ENCODE data around the gene SLCO4A1.
"Not testable (repeated sequence)": the region's sequence is repeated elsewhere in the genome, so short reads cannot be mapped to it uniquely, and the experiment has no call there.

Gene SLCO4A1

DNA sequence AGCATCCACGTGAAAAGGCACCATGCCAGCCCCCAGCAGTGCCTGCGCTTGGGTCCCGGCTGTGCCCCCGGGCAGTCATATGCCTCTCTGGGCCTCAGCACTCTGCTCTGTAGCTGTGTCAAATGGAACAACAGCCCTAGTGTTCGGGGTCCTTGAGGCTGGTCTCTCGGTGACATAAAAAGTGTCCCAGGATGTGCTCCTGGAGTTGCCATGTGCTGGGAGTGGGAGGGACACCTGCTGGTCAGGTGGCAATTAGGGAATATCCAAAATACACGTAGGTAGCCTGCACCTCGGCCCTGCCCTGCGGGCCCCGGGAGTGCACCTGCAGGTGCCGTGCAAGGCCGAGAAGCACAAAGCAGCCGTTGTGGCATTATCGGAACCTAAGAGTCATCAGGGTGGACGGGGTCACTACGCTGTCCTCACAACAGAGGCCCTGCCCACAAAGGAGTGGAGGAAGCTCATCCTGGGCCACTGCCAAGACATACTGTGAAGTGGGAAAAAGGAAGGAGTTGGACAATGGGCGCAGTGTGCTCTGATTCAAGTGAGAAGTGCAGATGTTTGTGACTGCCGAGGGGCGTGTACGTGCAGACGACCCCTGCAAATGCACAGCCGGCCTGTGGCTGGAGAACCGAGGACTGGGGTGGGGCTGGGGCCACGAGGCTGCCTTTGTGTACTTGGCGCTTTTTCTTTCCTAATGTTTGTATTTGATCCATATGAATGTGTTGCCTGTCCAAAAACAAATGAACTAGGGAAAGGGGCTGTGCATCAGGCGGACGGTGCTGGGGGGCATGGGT, 24.6 kb downstream of the SLCO4A1 start:
- DNase-seq (ENCODE audit: low spot score), result no peak

DNA sequence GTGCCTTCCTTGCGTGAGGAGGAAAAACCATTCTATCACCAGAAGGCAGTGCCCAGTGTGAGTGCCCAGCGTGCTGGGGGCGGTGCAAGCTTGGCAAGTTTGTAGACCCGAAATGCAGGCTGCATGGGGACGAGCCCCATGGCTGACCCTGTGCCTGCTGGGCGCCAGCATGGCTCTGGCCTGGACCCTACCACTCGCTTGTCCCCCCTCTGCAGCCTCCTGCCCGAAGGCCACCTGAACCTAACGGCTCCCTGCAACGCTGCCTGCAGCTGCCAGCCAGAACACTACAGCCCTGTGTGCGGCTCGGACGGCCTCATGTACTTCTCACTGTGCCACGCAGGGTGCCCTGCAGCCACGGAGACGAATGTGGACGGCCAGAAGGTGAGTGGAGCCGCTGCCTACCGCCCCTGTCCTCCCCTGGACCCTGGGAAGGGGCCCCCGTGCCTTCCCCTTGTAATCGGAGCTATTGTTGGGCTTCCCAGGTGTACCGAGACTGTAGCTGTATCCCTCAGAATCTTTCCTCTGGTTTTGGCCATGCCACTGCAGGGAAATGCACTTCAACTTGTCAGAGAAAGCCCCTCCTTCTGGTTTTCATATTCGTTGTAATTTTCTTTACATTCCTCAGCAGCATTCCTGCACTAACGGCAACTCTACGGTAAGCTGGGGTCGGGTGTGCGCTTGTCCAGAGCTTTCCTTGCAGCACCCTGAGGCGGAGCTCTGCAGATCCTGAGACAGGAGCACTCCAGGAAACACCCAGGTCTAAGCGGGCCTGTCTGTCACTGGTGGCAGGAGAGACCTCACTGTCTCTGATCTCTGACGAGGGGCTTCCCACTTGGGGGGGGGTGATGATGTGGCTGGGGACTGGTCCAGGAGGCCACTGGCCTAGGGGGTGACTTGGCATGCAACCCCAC, 25.5 kb downstream of the SLCO4A1 start:
- DNase-seq (ENCODE audit: low spot score), result no peak

DNA sequence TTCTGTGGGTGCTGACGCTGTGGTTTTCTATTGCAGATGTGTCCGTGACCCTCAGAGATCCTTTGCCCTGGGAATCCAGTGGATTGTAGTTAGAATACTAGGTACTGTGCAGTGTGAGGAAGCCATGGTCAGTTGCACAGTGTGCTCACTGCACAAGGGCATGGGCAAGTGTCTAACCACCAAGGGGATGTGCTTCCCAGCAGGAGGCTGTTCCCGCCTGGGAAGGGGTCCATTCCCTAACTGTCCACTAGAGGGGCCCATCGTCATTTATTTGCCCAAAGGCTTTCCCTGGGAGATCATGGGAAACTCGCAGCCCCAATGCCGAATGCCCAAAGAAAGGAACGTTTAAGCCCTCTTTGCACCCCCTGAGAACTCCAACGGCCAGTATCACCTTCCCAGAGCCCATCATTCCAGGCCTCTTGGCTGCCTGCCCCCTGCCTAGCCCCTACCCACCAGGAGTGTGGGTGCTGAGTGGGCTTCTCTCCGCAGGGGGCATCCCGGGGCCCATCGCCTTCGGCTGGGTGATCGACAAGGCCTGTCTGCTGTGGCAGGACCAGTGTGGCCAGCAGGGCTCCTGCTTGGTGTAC, 26.2 kb downstream of the SLCO4A1 start:
- peak; percentile 92 for DNase-seq (ENCODE audit: low spot score)

DNA sequence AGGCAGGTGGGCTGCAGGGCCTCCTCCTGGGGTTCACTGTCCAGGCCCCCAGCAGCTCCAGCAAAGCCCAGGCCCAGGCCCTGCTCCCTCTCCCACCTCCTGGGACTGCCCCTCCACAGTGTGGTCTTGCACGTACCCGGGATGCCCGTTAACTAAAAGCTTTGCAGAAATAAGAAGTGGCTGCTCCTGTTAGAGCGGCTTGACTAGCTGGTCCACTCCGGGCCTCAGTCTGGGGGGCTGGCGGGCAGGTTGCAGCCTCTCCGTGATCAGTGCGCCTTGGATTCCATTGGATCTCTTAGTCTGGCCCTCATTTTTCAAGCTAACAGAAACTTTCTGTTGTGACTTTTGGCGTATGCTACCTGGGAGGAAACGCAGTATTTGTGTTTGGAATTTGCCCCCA, 26.9 kb downstream of the SLCO4A1 start:
- no peak for DNase-seq (ENCODE audit: low spot score)

DNA sequence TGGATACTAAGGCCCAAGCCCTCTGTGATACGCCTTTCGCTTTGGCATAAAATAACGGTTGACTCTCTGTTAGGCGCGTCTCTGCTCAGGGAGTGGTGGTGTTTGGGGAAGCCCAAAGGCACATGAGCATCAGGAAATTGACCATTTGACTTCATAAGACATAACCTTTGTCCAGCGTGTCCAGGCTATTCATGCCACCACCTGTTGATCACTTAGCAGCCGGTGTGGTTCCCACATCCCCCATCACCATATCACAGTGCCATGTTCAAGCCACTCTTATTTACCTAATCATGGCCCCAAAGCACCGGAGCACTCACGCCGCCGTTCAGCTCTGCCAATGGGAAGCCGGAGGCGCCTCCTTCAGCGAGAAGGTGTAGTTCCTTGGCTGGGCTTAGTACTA, 27.9 kb downstream of the SLCO4A1 start:
- DNase-seq (ENCODE audit: low spot score), result no peak

DNA sequence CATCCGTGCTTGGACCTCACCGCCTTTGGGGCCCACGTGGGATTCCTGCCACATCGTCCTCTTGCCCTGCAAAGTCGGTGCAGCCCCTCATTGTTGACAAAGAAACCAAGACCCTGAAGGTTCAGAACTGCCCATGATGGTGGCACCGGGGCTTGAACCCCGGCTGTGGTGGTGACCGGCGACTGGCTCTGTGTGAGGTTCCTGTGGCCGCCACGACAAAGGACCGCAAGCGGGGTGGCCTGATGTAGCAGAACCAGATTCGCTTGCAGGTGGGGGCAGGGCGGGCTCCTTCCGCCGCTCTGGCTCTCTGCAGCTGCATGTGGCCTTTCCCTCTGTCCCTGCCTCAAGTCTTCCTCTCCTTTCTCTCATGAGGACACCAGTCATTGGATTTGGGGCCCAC, 28.7 kb downstream of the SLCO4A1 start:
- no peak for DNase-seq (ENCODE audit: low spot score)

DNA sequence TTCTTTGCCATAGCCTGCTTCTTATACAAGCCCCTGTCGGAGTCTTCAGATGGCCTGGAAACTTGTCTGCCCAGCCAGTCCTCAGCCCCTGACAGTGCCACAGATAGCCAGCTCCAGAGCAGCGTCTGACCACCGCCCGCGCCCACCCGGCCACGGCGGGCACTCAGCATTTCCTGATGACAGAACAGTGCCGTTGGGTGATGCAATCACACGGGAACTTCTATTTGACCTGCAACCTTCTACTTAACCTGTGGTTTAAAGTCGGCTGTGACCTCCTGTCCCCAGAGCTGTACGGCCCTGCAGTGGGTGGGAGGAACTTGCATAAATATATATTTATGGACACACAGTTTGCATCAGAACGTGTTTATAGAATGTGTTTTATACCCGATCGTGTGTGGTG, 29.5 kb downstream of the SLCO4A1 start:
- no peak for DNase-seq (ENCODE audit: low spot score)

DNA sequence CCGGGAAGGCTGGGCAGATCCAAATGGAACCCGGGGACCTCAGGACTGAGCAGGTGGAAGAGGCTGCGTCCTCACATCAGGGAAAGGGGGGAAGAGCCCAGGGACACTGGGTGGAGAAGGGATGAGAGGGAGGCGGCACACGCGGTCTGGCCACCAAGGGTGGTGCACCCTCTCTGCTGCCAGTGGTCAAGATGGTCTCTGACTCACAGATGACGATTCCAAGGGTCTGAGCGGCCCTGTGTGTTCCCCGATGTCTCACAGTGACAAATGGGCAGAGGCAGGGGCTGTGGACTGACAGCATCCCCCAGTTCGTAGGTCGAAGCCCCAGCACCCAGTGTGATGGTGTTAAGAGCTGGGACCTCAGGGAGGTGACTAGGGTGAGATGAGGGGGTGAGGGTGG, 32.1 kb downstream of the SLCO4A1 start:
- DNase-seq (ENCODE audit: low spot score), result no peak

DNA sequence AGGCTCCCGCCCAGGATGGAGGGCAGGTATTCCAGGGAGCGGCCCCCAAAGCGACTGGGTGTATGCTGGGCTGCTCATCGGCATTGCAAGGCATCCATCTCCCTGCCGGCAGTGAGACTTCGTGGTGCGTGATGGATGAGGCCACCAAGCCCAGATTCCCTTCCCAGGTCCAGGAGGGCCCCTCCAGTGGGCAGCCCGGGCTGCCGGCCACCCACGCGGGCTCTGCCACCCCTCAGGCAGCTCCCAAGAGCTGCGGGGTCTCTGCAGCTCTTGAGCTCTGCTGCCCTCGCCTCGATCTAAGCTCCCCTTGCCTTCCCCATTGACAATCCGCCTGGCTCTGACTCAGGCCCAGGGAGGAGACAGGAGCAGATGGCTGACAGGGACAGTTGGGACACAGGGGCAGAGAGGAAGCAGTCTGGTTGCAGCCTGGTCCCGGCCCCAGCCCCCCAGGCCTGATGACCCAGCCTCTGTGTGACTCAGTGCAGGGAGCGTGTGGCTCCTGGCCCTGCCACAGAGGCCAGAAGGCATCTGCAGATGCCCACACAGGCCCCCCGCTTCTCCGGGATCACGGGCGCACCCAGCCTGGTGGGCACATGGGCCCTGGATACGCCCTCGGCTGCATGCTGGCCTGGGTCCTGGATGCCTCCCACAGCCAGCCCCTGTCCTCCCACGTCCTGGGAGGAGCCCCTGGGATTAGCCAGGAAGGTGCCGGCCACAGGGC, 33.0 kb downstream of the SLCO4A1 start:
- DNase-seq (ENCODE audit: low spot score), result no peak

DNA sequence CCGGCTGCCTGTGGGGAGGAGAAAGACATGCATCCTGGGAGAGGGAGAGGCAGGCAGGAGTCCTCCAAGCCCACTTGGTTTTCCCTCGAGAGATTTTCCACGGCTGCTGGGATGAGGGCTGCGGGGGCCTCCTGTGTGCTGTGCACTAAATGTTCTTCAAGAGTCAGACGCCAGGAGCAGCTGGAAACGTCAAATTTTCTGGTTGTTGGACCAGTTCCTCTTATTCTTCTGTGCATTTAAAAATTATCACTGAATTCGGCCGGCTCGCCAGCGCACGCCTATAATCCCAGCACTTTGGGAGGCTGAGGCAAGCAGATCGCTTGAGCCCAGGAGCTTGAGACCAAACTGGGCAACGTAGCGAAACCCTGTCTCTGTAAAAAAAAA, 33.6 kb downstream of the SLCO4A1 start:
- DNase-seq (ENCODE audit: low spot score), result no peak

DNA sequence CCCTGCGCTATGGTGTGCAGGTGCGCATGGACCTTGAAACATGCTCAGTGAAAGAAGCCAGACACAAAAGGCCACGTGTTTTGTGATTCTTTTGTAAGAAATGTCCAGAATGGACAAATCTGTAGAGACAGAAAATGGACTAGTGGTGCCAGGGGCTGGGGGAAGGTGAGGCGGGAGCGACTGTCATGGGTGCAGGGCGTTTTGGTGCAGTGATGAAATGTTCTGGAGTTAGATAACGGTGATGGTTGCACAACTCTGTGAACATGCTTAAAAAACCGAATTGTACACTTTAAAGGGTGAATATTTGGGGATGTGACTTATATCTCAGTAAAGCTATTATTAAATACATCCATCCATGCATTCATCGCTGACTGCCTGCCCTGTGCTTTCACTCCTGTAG, 34.7 kb downstream of the SLCO4A1 start:
- no peak for DNase-seq (ENCODE audit: low spot score)

DNA sequence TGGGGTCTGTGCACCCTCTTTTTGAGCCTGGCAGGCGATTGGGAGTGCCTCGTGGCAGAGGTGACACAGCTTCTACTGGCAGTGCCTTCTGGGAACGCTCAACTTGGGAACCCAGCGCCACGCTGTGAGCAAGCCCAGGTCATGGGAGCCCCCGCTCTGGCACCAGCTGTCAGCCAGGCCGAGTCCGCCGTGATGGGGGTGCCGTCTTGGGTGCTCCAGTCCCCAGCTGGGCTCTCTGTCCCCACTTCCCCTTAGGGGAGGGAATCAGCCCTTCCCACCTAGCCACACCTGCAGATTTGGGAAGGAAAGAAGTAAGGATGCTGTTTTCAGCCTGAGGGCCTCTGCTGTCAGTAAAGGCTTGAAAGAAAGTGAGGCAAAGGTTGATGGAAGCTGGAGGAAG, 35.4 kb downstream of the SLCO4A1 start:
- no peak for DNase-seq (ENCODE audit: low spot score)

DNA sequence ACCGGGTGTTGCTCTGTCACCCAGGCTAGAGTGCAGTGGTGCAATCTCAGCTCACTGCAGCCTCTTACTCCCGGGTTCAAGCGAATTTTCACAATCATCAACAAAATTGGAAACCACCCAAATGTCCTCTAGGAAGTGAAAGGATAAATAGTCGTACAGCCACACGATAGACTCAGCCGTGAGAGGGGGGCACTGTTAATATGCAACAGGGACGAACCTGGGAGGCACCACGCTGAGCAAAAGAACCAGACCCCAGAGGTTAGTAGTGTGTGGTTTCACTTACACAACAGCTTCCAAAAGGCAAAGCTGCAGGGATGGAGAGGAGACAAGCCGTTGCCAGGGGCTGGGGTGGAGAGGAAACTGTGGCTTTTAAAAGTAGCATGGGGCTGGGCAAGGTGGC, 36.2 kb downstream of the SLCO4A1 start:
- DNase-seq (ENCODE audit: low spot score), result no peak

DNA sequence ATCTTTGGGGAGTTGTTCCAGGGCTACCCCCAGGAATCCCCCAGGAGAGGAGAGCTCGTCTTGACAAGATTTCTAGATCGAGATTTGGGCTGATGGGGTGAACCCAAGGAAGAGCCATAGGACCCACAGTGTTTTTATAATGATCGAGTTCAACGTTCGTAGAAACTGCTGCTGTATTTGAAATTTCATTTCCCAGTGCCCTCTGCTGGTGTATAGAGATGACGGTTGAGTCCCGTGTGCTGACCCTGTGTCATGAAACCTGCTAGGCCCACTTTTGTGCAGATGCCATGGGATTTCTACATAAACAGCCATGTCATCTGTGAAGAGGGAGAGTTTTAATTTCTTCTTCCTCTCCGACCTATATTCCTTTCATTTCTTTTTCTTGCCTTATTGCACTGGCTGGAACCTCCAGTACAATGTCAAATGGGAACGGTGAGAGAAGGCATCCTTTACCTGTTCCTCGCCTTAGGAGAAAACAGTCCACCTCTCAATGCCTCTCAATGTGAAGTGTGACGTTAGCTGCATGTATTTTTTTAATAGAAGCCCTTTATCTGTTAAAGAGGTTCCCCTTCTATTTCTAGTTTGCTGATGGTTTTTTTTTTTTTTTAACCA, 37.8 kb downstream of the SLCO4A1 start:
- no peak for DNase-seq (ENCODE audit: low spot score)

DNA sequence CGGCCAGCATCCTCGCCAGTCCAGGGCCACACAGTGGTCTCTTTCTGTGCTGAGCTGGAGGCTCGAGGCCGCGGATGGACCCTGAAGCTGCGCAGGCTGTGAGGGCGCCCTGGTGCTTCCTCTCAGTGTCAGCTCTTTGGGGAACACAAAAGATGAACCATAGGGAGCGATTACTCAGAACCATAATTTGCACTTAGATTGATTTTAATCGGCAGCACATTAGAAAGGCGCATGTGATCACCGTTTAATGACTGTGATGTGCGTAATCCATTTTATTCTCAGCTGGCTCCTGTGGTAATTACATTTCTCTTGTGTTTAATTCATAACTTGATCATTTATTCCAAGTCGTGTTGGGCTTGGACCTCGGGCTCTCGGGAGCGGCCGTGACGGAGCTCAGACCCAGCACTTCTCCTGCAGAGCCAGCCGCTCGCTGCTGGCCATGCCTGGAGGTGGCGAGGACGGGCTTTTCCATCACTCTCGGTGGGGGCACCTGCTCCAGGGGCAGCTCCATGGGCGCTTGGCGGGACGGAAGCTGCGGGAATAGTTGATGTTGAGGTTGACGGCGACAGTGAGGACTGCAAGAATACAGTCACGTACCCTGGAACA, 40.7 kb downstream of the SLCO4A1 start:
- DNase-seq (ENCODE audit: low spot score), result no peak

DNA sequence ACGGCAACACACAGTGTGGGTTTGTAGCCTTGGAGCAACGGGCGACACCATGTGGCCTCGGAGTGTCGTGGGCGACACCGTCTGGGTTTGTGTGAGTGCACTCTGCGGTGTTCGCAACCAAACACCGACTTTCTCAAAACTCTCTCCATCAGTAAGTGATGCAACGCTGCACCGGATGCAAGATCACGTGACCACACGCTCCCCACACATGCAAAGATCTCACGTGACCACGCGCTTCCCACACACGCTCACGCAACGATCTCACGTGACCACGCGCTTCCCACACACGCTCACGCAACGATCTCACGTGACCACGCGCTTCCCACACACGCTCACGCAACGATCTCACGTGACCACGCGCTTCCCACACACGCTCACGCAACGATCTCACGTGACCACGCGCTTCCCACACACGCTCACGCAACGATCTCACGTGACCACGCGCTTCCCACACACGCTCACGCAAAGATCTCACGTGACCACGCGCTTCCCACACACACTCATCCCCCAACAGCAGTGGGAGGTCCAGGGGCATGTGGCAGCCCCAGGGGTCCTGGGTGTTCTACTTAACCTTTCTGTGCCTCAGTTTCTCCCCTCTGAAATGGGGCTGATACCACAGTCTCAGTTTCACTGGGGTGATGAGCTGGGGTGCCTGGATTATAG, 41.5 kb downstream of the SLCO4A1 start:
- DNase-seq (ENCODE audit: low spot score), result not testable (repeated sequence)

DNA sequence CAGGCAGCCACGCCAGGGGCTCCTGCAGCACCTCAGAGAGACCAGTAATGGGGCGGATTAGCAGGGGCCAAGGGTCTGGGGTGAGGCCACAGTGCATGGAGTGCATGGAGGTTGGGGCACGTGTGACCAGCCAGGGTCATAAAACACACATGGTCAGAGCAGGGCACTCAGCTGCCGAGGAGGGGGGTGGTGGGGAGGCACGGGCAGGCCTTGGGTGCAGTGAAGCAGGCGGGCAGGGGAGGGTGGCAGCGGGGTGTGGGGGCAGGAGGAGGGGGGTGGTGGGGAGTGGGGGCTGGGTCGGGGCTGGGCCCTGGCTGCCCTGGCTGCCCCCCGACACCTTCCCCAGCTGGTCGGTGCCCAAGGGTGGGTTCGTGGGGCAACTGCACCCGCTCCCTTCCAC, 42.7 kb downstream of the SLCO4A1 start:
- no peak for DNase-seq (ENCODE audit: low spot score)

DNA sequence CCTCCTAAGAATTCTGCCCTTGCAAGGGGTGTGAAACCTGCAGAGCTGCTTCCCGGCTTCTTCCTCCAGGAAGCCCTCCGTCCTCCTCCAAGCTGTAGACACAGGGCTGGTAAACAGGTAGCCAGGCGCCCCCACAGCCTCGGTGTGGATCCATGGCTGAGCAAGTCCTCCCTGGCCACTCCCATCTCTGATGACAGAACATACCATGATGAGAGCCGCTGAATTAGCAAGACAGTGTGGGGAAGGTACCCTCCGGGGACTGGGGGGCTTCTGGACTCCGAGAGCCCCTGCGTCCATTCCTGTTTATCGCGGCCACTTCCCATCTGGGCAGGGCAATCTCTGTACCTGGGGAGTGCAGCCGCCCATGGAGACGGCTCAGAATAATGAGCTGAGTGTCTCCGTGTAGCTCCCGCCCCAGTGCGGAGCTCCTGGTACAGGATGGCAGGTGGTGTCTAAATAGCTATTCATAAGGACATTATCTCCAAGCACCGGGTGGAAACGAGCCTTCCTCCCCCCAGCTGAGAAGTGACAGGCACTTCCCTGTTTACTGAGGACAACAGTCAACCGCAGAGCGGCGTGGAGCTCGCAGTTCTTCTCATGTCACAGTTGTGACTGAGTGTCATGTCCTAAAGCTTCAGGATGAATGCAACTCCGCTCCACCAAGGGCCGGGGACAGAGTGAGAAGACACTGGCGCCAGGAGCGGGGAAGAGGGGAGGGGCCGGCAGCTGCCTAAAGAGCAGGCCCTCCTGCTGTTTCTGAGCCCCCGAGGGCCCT, 43.7 kb downstream of the SLCO4A1 start:
- DNase-seq (ENCODE audit: low spot score), result no peak

DNA sequence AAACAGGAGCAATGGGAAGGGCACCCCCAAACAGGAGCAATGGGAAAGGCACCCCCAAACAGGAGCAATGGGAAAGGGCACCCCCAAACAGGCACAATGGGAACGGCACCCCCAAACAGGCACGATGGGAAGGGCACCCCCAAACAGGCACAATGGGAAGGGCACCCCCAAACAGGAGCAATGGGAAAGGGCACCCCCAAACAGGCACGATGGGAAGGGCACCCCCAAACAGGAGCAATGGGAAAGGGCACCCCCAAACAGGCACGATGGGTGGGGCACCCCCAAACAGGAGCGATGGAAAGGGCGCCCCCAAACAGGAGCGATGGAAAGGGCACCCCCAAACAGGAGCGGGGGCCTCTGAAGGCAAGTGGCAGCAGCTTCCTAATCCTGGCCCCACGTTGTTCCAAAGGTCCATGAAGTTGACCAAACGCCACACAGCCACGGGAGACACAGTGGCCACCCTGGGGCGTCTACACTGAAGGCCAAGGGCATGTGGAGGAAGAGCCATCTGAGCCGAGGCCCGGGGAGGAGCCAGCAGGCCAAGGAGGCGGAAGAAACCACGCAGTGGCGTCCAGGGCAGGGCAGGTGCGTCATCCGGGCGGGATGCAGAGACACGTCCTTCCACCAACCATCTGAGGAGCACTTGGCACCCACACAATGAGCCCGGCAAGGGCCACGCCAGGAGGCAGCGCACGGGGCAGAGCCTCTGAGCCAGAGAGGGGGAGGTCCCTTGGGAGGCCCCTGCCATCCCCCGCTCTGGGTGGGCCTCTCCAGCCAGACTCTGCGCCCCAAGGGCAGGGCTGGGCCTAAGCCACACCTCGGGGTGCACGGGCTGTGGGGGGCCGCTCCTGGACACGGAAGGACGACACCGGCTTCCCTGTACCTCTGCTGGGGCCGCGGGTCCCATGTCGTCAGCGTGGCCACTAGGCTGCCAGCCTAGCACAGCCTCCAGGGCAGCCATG, 44.8 kb downstream of the SLCO4A1 start:
- no peak for DNase-seq (ENCODE audit: low spot score)

All from iPS-NIHi11 (cell line).